HEK293 (cell line): ENCODE measurements around the gene FAHD2A.

Source experiments
- CTCF ChIA-PET: fragments of 350-600 bp; formaldehyde crosslinking; extraction: SDS; loops from one replicate; lab custom pipeline; 2021; ENCODE audit warnings: antibody characterized with exemption; lab: Yijun Ruan, JAX
- POLR2A ChIA-PET: fragments of 300-600 bp; formaldehyde crosslinking; extraction: SDS; loops from one replicate; lab custom pipeline; 2020; ENCODE audit warnings: antibody characterized with exemption, inconsistent platforms; lab: Yijun Ruan, JAX
- H3K27ac ChIP-seq: fragments of 200-500 bp; sonication (Bioruptor generic); 2 replicates; pipeline ENCODE4 v1.5.1; 2014; ENCODE audit warnings: low read depth, low read length, control low read depth, inconsistent platforms; ENCODE audit errors: extremely low read depth
- H3K36me3 ChIP-seq, 2 experiments: fragments of 200-500 bp in 1 of 2; sonication (Bioruptor generic) in 1 of 2; 1 replicate in 1 of 2; 2 replicates in 1 of 2; pipeline ENCODE4 v1.5.1; 2014 to 2017; ENCODE audit warnings: inconsistent platforms in 2 of 2, low read length in 2 of 2; ENCODE audit not compliant: control insufficient read depth in 2 of 2, insufficient read depth in 1 of 2
- H3K4me1 ChIP-seq: fragments of 200-500 bp; sonication (Bioruptor generic); 2 replicates; pipeline ENCODE4 v1.5.1; 2014; ENCODE audit warnings: mild to moderate bottlenecking, low read length, inconsistent platforms; ENCODE audit not compliant: control insufficient read depth, insufficient read depth
- H3K4me3 ChIP-seq: 2 replicates; pipeline ENCODE4 v1.5.1; 2011; ENCODE audit warnings: low read depth, mild to moderate bottlenecking, control low read depth, low read length, moderate library complexity
- H3K9me3 ChIP-seq: fragments of 200-500 bp; sonication (Bioruptor generic); 2 replicates; pipeline ENCODE4 v1.5.1; 2014; ENCODE audit warnings: low read depth, low read length, inconsistent platforms; ENCODE audit not compliant: control insufficient read depth, insufficient read depth
- BCL11A ChIP-seq: fragments of 450-650 bp; formaldehyde crosslinking; IDR thresholded peaks from 2 replicates; pipeline ENCODE4 v1.5.1; 2016; ENCODE audit warnings: low read depth, missing biosample characterization, missing genetic modification characterization
- GLI4 ChIP-seq: fragments of 450-650 bp; formaldehyde crosslinking; IDR thresholded peaks from 2 replicates; pipeline ENCODE4 v1.5.1; 2016; ENCODE audit warnings: missing biosample characterization, missing genetic modification characterization
- GLIS1 ChIP-seq: fragments of 450-650 bp; formaldehyde crosslinking; IDR thresholded peaks from 2 replicates; pipeline ENCODE4 v1.5.1; 2016; ENCODE audit warnings: missing biosample characterization, missing genetic modification characterization
- HOXC10 ChIP-seq: sonication (generic); formaldehyde crosslinking; IDR thresholded peaks from 2 replicates; pipeline ENCODE4 v1.8.1; 2023; ENCODE audit warnings: mild to moderate bottlenecking, missing genetic modification reagents
- HOXD13 ChIP-seq: sonication (generic); formaldehyde crosslinking; IDR thresholded peaks from 2 replicates; pipeline ENCODE4 v1.8.0; 2022; ENCODE audit warnings: missing genetic modification reagents, borderline replicate concordance
- KLF1 ChIP-seq: fragments of 450-650 bp; formaldehyde crosslinking; IDR thresholded peaks from 2 replicates; pipeline ENCODE4 v1.5.1; 2016; ENCODE audit warnings: missing biosample characterization, missing genetic modification characterization
- KLF7 ChIP-seq: fragments of 450-650 bp; formaldehyde crosslinking; IDR thresholded peaks from 2 replicates; pipeline ENCODE4 v1.5.1; 2016; ENCODE audit warnings: missing biosample characterization, missing genetic modification characterization, borderline replicate concordance
- PRDM1 ChIP-seq: fragments of 450-650 bp; formaldehyde crosslinking; IDR thresholded peaks from 2 replicates; pipeline ENCODE4; 2016; ENCODE audit warnings: missing biosample characterization, missing genetic modification characterization
- ZBTB21 ChIP-seq: fragments of 450-650 bp; formaldehyde crosslinking; IDR thresholded peaks from 2 replicates; pipeline ENCODE4 v1.5.1; 2017; ENCODE audit warnings: missing biosample characterization, missing genetic modification characterization
- ZFP69B ChIP-seq: fragments of 450-650 bp; formaldehyde crosslinking; IDR thresholded peaks from 2 replicates; pipeline ENCODE4 v1.5.1; 2016; ENCODE audit warnings: missing biosample characterization, missing genetic modification characterization
- ZNF121 ChIP-seq: fragments of 450-650 bp; formaldehyde crosslinking; IDR thresholded peaks from 2 replicates; pipeline ENCODE4 v1.5.1; 2016; ENCODE audit warnings: missing biosample characterization, missing genetic modification characterization
- ZNF214 ChIP-seq: fragments of 450-650 bp; formaldehyde crosslinking; IDR thresholded peaks from 2 replicates; pipeline ENCODE4 v1.5.1; 2017; ENCODE audit warnings: missing biosample characterization, mild to moderate bottlenecking, missing genetic modification characterization, borderline replicate concordance
- ZNF416 ChIP-seq: fragments of 450-650 bp; formaldehyde crosslinking; IDR thresholded peaks from 2 replicates; pipeline ENCODE4 v1.5.1; 2016; ENCODE audit warnings: missing biosample characterization, missing genetic modification characterization
- ZNF426 ChIP-seq: fragments of 450-650 bp; formaldehyde crosslinking; IDR thresholded peaks from 2 replicates; pipeline ENCODE4 v1.5.1; 2017; ENCODE audit warnings: missing biosample characterization, missing genetic modification characterization, mild to moderate bottlenecking, inconsistent platforms, moderate library complexity
- ZNF473 ChIP-seq: fragments of 450-650 bp; formaldehyde crosslinking; IDR thresholded peaks from 2 replicates; pipeline ENCODE4 v1.5.1; 2017; ENCODE audit warnings: missing biosample characterization, missing genetic modification characterization
- ZNF529 ChIP-seq: fragments of 450-650 bp; formaldehyde crosslinking; IDR thresholded peaks from 2 replicates; pipeline ENCODE4 v1.5.1; 2017; ENCODE audit warnings: missing genetic modification characterization, missing biosample characterization; ENCODE audit not compliant: insufficient replicate concordance
- ZNF544 ChIP-seq: fragments of 450-650 bp; formaldehyde crosslinking; IDR thresholded peaks from 2 replicates; pipeline ENCODE4 v1.5.0; 2017; ENCODE audit warnings: missing biosample characterization, missing genetic modification characterization
- ZNF558 ChIP-seq: fragments of 450-650 bp; formaldehyde crosslinking; IDR thresholded peaks from 2 replicates; pipeline ENCODE4 v1.5.1; 2016; ENCODE audit warnings: missing biosample characterization, missing genetic modification characterization
- ZNF624 ChIP-seq: fragments of 450-650 bp; formaldehyde crosslinking; IDR thresholded peaks from 2 replicates; pipeline ENCODE4 v1.5.1; 2017; ENCODE audit warnings: missing biosample characterization, missing genetic modification characterization
- ZNF654 ChIP-seq: fragments of 450-650 bp; formaldehyde crosslinking; IDR thresholded peaks from 2 replicates; pipeline ENCODE4 v1.5.1; 2016; ENCODE audit warnings: low read depth, missing biosample characterization, missing genetic modification characterization
- ZNF677 ChIP-seq: fragments of 450-650 bp; IDR thresholded peaks from 2 replicates; pipeline ENCODE4 v1.5.0; 2018; ENCODE audit warnings: missing biosample characterization, mild to moderate bottlenecking, missing genetic modification characterization, moderate library complexity
- ZNF701 ChIP-seq: fragments of 450-650 bp; formaldehyde crosslinking; IDR thresholded peaks from 2 replicates; pipeline ENCODE4 v1.5.1; 2016; ENCODE audit warnings: missing biosample characterization, missing genetic modification characterization
- TF ChIP-seq, protein P1 (sequence below): fragments of 450-650 bp; formaldehyde crosslinking; IDR thresholded peaks from 2 replicates; pipeline ENCODE4 v1.5.1; 2016; ENCODE audit warnings: missing biosample characterization, missing genetic modification characterization
- TF ChIP-seq, protein P2 (sequence below): fragments of 450-650 bp; formaldehyde crosslinking; IDR thresholded peaks from 2 replicates; pipeline ENCODE4 v1.5.1; 2017; ENCODE audit warnings: missing biosample characterization, missing genetic modification characterization
- TF ChIP-seq, protein P3 (sequence below): fragments of 450-650 bp; formaldehyde crosslinking; IDR thresholded peaks from 2 replicates; pipeline ENCODE4 v1.5.0; 2017; ENCODE audit warnings: missing biosample characterization, missing genetic modification characterization, borderline replicate concordance
- TF ChIP-seq, protein P4 (sequence below): fragments of 450-650 bp; formaldehyde crosslinking; optimal IDR thresholded peaks from 2 replicates; pipeline ENCODE3; 2016; ENCODE audit warnings: missing biosample characterization, mild to moderate bottlenecking, missing genetic modification characterization
- TF ChIP-seq, protein P5 (sequence below): fragments of 450-650 bp; formaldehyde crosslinking; IDR thresholded peaks from 2 replicates; pipeline ENCODE4 v1.5.1; 2016; ENCODE audit warnings: missing biosample characterization, missing genetic modification characterization

The FAHD2A gene

DNA sequence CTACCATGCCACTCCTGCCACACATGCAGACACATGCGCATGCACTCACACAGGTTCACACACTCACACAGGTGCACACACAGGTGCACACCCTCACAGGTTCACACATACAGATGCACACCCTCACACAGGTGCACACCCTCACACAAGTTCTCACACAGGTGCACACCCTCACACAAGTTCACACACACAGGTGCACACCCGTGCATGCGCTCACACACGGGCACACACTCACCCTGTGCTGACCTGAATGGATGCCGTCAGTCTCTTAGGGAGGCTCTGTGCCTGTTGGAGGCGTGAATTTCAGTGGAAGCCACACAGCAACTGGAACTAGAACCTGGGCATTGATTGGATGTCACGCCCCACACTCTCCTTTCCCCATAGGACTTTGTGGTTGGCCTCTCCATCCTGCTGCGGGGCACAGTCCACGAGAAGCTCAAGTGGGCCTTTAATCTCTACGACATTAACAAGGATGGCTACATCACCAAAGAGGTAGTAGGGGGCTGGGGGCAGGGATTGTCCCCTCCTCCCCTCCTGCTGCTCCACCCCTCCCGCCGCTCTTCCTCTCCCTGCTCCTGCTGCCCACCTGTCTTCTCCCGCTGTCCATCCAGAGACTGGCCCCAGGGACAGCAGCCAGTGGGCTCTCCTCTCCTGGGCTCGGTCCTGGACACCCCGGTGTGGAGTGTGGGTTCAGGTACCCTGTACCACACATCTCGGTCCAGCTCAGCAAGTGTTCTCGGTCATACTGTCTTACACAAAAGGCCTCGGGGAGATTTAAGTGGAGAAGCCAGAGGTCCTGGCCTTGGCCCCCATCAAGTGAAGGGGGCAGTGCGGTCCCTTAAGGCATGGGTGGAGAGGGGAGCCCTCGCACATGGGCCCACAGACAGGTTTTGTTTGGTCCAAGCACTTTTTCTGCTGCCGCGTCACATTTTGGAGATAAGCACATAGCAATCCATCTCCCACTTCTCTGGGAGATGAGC, 21.0 kb upstream of the FAHD2A start:
- H3K9me3 ChIP-seq: no peaks in the 10 kb centered on the region
- no peak for TF ChIP-seq ZNF544 (tag by site-specific recombination)
- TF ChIP-seq, protein P1, sequence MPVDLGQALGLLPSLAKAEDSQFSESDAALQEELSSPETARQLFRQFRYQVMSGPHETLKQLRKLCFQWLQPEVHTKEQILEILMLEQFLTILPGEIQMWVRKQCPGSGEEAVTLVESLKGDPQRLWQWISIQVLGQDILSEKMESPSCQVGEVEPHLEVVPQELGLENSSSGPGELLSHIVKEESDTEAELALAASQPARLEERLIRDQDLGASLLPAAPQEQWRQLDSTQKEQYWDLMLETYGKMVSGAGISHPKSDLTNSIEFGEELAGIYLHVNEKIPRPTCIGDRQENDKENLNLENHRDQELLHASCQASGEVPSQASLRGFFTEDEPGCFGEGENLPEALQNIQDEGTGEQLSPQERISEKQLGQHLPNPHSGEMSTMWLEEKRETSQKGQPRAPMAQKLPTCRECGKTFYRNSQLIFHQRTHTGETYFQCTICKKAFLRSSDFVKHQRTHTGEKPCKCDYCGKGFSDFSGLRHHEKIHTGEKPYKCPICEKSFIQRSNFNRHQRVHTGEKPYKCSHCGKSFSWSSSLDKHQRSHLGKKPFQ: peak; percentile 49; the same call in 1 of the 2 replicates
- TF ChIP-seq, protein P2, sequence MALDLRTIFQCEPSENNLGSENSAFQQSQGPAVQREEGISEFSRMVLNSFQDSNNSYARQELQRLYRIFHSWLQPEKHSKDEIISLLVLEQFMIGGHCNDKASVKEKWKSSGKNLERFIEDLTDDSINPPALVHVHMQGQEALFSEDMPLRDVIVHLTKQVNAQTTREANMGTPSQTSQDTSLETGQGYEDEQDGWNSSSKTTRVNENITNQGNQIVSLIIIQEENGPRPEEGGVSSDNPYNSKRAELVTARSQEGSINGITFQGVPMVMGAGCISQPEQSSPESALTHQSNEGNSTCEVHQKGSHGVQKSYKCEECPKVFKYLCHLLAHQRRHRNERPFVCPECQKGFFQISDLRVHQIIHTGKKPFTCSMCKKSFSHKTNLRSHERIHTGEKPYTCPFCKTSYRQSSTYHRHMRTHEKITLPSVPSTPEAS (tag by site-specific recombination): peak; percentile 92
- CTCF ChIA-PET: interaction anchor here (4.1 kb wide), 1 partner anchor 7 kb away, joined by 31 read pairs; no protein-coding TSS in a partner anchor
- no peak overlapping the region for H3K27ac ChIP-seq
- POLR2A ChIA-PET: no interaction called here
- no peaks in the 10 kb centered on the region for H3K4me1 ChIP-seq
- H3K36me3 ChIP-seq: no peaks in the 10 kb centered on the region
- no peak overlapping the region for H3K4me3 ChIP-seq

DNA sequence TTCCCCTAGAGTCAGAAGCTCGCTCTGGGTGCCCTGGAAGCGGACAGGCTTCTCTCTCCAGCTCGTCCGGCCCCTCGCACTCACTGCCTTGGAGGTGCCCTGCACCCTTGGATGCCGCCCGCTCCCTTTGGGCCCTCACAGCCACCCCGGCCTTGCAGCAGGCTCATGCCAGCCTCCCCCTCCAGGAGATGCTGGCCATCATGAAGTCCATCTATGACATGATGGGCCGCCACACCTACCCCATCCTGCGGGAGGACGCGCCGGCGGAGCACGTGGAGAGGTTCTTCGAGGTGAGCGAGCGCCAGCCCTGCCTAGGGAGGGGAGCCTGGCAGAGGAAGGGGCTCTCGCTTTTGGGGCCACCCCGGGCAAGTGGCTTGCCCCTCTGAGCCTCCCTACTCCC, 20.3 kb upstream of the FAHD2A start:
- POLR2A ChIA-PET: no interaction called here
- H3K27ac ChIP-seq: no peak overlapping the region
- CTCF ChIA-PET: no interaction called here

DNA sequence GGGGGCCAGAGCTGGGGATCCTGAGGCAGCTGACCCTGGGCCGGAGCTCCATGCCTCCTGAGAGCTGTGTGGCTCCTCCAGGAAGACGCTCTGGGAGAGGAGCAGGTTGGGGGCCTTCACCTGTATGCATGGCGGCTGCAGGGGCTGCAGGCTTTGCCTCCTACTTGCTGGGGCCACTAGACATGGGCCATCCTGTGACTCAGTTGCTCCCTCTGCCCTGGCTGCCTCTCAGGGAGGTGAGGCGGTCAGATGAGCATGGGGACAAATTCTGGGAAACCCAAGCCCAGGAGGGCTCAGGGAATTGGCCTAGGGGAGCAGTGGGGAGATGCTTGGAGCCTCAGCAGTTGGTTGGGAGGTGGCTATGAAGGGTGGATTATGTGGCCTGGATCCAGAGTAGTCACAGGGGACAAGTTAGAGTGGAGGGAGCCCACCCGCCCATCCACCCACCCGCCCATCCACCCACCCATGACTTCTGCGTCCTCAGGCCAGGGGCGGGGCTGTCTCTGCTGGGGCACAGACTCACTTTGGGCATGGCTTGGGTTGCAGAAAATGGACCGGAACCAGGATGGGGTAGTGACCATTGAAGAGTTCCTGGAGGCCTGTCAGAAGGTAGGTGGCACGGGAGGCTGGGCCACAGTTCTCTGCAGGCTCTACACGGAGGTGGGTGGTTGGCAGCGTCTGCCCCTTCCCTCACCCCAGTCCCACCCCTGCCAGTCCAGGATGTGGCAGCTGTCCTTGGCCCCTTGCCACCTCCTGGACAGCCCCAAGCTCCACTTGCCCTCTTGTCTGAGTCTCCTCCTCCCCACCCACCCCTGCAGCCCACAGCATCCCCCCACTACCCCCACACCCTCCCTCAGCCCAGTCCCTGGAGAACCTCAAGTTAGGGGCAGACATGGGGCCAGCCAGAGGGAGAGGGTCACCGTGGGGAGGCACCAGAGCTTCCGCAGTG, 19.5 kb upstream of the FAHD2A start:
- ChIA-PET POLR2A (no interaction called here), CTCF (no interaction called here)
- Histone ChIP-seq H3K27ac (no peak overlapping the region), H3K4me3 (no peak overlapping the region), H3K9me3 (no peaks in the 10 kb centered on the region), H3K4me1 (no peaks in the 10 kb centered on the region), H3K36me3 (no peaks in the 10 kb centered on the region)
- TF ChIP-seq ZNF558 (tag by site-specific recombination) (no peak), KLF1 (no peak), ZNF701 (no peak), ZNF654 (tag by site-specific recombination) (no peak), ZNF529 (tag by site-specific recombination) (no peak), GLI4 (tag by site-specific recombination) (no peak), ZFP69B (no peak), PRDM1 (tag by site-specific recombination) (no peak), ZNF121 (tag by site-specific recombination) (no peak), ZNF426 (no peak)
- TF ChIP-seq, protein P3, sequence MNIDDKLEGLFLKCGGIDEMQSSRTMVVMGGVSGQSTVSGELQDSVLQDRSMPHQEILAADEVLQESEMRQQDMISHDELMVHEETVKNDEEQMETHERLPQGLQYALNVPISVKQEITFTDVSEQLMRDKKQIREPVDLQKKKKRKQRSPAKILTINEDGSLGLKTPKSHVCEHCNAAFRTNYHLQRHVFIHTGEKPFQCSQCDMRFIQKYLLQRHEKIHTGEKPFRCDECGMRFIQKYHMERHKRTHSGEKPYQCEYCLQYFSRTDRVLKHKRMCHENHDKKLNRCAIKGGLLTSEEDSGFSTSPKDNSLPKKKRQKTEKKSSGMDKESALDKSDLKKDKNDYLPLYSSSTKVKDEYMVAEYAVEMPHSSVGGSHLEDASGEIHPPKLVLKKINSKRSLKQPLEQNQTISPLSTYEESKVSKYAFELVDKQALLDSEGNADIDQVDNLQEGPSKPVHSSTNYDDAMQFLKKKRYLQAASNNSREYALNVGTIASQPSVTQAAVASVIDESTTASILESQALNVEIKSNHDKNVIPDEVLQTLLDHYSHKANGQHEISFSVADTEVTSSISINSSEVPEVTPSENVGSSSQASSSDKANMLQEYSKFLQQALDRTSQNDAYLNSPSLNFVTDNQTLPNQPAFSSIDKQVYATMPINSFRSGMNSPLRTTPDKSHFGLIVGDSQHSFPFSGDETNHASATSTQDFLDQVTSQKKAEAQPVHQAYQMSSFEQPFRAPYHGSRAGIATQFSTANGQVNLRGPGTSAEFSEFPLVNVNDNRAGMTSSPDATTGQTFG (tag by site-specific recombination): no peak
- TF ChIP-seq, protein P4, sequence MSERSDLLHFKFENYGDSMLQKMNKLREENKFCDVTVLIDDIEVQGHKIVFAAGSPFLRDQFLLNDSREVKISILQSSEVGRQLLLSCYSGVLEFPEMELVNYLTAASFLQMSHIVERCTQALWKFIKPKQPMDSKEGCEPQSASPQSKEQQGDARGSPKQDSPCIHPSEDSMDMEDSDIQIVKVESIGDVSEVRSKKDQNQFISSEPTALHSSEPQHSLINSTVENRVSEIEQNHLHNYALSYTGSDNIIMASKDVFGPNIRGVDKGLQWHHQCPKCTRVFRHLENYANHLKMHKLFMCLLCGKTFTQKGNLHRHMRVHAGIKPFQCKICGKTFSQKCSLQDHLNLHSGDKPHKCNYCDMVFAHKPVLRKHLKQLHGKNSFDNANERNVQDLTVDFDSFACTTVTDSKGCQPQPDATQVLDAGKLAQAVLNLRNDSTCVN (tag by site-specific recombination): no peak

More for the DNA sequence above, 20.3 kb upstream of the FAHD2A start:
- no peaks in the 10 kb centered on the region for H3K4me1 ChIP-seq
- TF ChIP-seq GLIS1 (tag by site-specific recombination) (no peak), ZBTB21 (no peak), ZNF416 (tag by site-specific recombination) (no peak), BCL11A (tag by site-specific recombination) (no peak), ZNF214 (tag by site-specific recombination) (no peak), KLF7 (no peak), ZNF473 (no peak), HOXD13 (no peak), HOXC10 (no peak), ZNF677 (tag by site-specific recombination) (no peak), ZNF624 (tag by site-specific recombination) (no peak)
- TF ChIP-seq, protein P5, sequence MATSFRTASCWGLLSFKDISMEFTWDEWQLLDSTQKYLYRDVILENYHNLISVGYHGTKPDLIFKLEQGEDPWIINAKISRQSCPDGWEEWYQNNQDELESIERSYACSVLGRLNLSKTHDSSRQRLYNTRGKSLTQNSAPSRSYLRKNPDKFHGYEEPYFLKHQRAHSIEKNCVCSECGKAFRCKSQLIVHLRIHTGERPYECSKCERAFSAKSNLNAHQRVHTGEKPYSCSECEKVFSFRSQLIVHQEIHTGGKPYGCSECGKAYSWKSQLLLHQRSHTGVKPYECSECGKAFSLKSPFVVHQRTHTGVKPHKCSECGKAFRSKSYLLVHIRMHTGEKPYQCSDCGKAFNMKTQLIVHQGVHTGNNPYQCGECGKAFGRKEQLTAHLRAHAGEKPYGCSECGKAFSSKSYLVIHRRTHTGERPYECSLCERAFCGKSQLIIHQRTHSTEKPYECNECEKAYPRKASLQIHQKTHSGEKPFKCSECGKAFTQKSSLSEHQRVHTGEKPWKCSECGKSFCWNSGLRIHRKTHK (tag by site-specific recombination): no peak
- no peaks in the 10 kb centered on the region for H3K9me3 ChIP-seq
- H3K4me3 ChIP-seq: no peak overlapping the region
- no peaks in the 10 kb centered on the region for H3K36me3 ChIP-seq
